DND-41 (cell line): ENCODE measurements around the gene COL23A1.

ENCODE experiments used
- ATAC-seq: fragments of 200-7000 bp; cut with Tn5 transposase; 3 replicates; pipeline ENCODE4 v1.9.1; 2021; ENCODE audit warnings: low read depth; ENCODE audit not compliant: insufficient read depth
- DNase-seq: peaks from one replicate; pipeline ENCODE4 v3.0.0-alpha.2; 2020
- H2AFZ ChIP-seq: 2 replicates; pipeline ENCODE4 v1.6.0; 2012; ENCODE audit warnings: low read depth, low read length
- H3K27ac ChIP-seq: 2 replicates; pipeline ENCODE4 v1.5.1; 2012; ENCODE audit warnings: low read length, inconsistent platforms
- H3K27me3 ChIP-seq: fragments of 200-600 bp; sonication (generic); 2 replicates; pipeline ENCODE4 v1.6.0; 2012; ENCODE audit warnings: low read length, mild to moderate bottlenecking, inconsistent platforms; ENCODE audit not compliant: insufficient read depth, poor library complexity
- H3K36me3 ChIP-seq: 2 replicates; pipeline ENCODE4 v1.5.1; 2012; ENCODE audit warnings: low read length, inconsistent platforms; ENCODE audit not compliant: insufficient read depth
- H3K4me1 ChIP-seq: 2 replicates; pipeline ENCODE4 v1.5.1; 2012; ENCODE audit warnings: mild to moderate bottlenecking, low read length; ENCODE audit not compliant: insufficient read depth
- H3K4me2 ChIP-seq: 2 replicates; pipeline ENCODE4 v1.6.0; 2012; ENCODE audit warnings: mild to moderate bottlenecking, moderate library complexity, low read length, inconsistent platforms; ENCODE audit not compliant: insufficient read depth
- H3K4me3 ChIP-seq, 2 experiments: fragments of 200-600 bp in 1 of 2; shearing (Covaris generic) in 1 of 2; 2 replicates each; pipeline ENCODE4 v1.5.1; 2012 to 2016; ENCODE audit warnings: inconsistent platforms in 2 of 2, low read length in 2 of 2, mild to moderate bottlenecking in 2 of 2, low read depth in 1 of 2, moderate library complexity in 1 of 2
- H3K79me2 ChIP-seq: 2 replicates; pipeline ENCODE4 v1.6.0; 2012; ENCODE audit warnings: low read length, inconsistent platforms; ENCODE audit not compliant: insufficient read depth
- H3K9ac ChIP-seq: 2 replicates; pipeline ENCODE4 v1.6.0; 2012; ENCODE audit warnings: low read depth, mild to moderate bottlenecking, inconsistent platforms, low read length, moderate library complexity
- H3K9me3 ChIP-seq: 2 replicates; pipeline ENCODE4 v1.5.1; 2012; ENCODE audit warnings: low read length, moderate library complexity, mild to moderate bottlenecking, inconsistent platforms; ENCODE audit not compliant: insufficient read depth, severe bottlenecking
- H4K20me1 ChIP-seq: 2 replicates; pipeline ENCODE4 v1.6.0; 2012; ENCODE audit warnings: low read length; ENCODE audit not compliant: insufficient read depth
- CTCF ChIP-seq: IDR thresholded peaks from 2 replicates; pipeline ENCODE4 v1.5.1; 2012; ENCODE audit warnings: borderline replicate concordance, low read length, moderate library complexity, mild to moderate bottlenecking; ENCODE audit not compliant: poor library complexity, severe bottlenecking; ENCODE audit errors: extremely low read depth
- EZH2 ChIP-seq: IDR thresholded peaks from 3 replicates; pipeline ENCODE4 v1.6.1; 2012; ENCODE audit warnings: borderline replicate concordance, low read depth, mild to moderate bottlenecking, moderate library complexity, low read length, inconsistent platforms; ENCODE audit not compliant: severe bottlenecking

COL23A1 gene

GRCh38 chr5:178301641-178302040, 288.6 kb downstream of the COL23A1 start:
- no peak overlapping the region for H2AFZ ChIP-seq
- TF ChIP-seq EZH2: no peak
- no peak for TF ChIP-seq CTCF
- no peaks in the 10 kb centered on the region for H4K20me1 ChIP-seq
- H3K79me2 ChIP-seq: no peaks in the 10 kb centered on the region
- no peak overlapping the region for H3K4me2 ChIP-seq
- no peaks in the 10 kb centered on the region for H3K9me3 ChIP-seq
- no peak overlapping the region for H3K4me3 ChIP-seq
- H3K9ac ChIP-seq: no peak overlapping the region
- no peaks in the 10 kb centered on the region for H3K36me3 ChIP-seq
- no peak overlapping the region for H3K27ac ChIP-seq
- no peak for ATAC-seq
- H3K27me3 ChIP-seq: no peaks in the 10 kb centered on the region
- no peak for DNase-seq
- no peaks in the 10 kb centered on the region for H3K4me1 ChIP-seq

- Histone ChIP-seq H3K4me2 (no peak overlapping the region), H3K36me3 (no peaks in the 10 kb centered on the region), H4K20me1 (no peaks in the 10 kb centered on the region), H2AFZ (no peak overlapping the region), H3K27ac (no peak overlapping the region), H3K9me3 (no peaks in the 10 kb centered on the region), H3K9ac (no peak overlapping the region), H3K4me3 (no peak overlapping the region), H3K79me2 (no peaks in the 10 kb centered on the region), H3K4me1 (no peaks in the 10 kb centered on the region), H3K27me3 (no peaks in the 10 kb centered on the region)
- no peak for ATAC-seq
- no peak for TF ChIP-seq EZH2
- TF ChIP-seq CTCF: no peak
- DNase-seq: no peak
These were observed 291.8 kb downstream of the COL23A1 start for GRCh38 chr5:178298283-178298807.

GRCh38 chr5:178297751-178298150, 292.4 kb downstream of the COL23A1 start:
- Histone ChIP-seq H3K27me3 (no peaks in the 10 kb centered on the region), H3K4me2 (no peak overlapping the region)
- DNase-seq: no peak

More at GRCh38 chr5:178297751-178298150, 292.4 kb downstream of the COL23A1 start:
- Histone ChIP-seq H3K79me2 (no peaks in the 10 kb centered on the region), H3K4me3 (no peak overlapping the region), H3K9ac (no peak overlapping the region), H3K36me3 (no peaks in the 10 kb centered on the region), H3K4me1 (no peaks in the 10 kb centered on the region), H2AFZ (no peak overlapping the region), H3K9me3 (no peaks in the 10 kb centered on the region), H4K20me1 (no peaks in the 10 kb centered on the region), H3K27ac (no peak overlapping the region)
- no peak for ATAC-seq
- TF ChIP-seq CTCF (no peak), EZH2 (no peak)
